ENCODE measurements around the gene ARID5B.

DNA sequence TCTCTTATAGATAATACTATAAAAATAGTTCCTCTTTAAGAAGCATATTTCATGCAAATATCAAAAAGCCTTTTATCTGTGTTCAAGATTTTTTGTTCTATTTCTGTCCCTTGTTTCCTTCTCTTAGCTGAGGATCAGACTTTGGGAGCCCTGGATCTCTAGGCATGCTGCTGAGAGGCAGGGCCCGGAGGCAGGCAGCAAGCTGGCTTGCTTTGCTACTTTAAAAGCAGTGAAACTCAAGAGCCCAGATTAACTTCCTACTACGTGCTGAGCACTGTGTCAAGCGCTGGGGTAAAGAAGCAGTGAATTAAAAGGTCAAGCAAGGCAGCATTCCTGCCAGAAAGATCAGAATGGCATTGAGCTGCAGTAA is 31.0 kb upstream of the ARID5B start:
- TF ChIP-seq, protein P1, sequence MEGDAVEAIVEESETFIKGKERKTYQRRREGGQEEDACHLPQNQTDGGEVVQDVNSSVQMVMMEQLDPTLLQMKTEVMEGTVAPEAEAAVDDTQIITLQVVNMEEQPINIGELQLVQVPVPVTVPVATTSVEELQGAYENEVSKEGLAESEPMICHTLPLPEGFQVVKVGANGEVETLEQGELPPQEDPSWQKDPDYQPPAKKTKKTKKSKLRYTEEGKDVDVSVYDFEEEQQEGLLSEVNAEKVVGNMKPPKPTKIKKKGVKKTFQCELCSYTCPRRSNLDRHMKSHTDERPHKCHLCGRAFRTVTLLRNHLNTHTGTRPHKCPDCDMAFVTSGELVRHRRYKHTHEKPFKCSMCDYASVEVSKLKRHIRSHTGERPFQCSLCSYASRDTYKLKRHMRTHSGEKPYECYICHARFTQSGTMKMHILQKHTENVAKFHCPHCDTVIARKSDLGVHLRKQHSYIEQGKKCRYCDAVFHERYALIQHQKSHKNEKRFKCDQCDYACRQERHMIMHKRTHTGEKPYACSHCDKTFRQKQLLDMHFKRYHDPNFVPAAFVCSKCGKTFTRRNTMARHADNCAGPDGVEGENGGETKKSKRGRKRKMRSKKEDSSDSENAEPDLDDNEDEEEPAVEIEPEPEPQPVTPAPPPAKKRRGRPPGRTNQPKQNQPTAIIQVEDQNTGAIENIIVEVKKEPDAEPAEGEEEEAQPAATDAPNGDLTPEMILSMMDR (IDR thresholded peaks at IDR 0.05) = no peak
- no peak for TF ChIP-seq POLR2A (IDR thresholded peaks at IDR 0.05)
